Right ventricle myocardium inferior (tissue), 1 donor: ENCODE measurements around the gene FAN1. TPM values are rescaled to one million over a fixed set of nuclear protein-coding genes. Genes with fewer than 3 reads are reported as not detected.

Experiments used
- ATAC-seq: fragments of 200-7000 bp; cut with Tn5 transposase; one replicate; pipeline ENCODE4 v1.9.1; 2020; ENCODE audit warnings: mild to moderate bottlenecking, moderate library complexity
- DNase-seq: peaks from one replicate; pipeline ENCODE4 v3.0.0; 2021; ENCODE audit errors: missing footprints
- intact Hi-C: fragments of 100-400 bp; cut with DNase I; formaldehyde crosslinking; loops from one replicate; pipeline ENCODE4 v1.11.0; 2022
- total RNA-seq: library from RNA; stranded (reverse); fragmentation: NEBNext Ultra II Directional; extraction: Animal tissue kit (Norgen Biotek cat#: 25700); gene quantifications from one replicate; pipeline ENCODE4 v1.2.1, GENCODE V29; 2021
- donor health status: DM: no; HTN: yes; CAD: no; lungs with severe emphysema.

Gene FAN1
- total RNA-seq, 1 donor from 2014 or later: 23.5 TPM

GRCh38 chr15:30917675-30918074, 14.0 kb downstream of the FAN1 start:
- ATAC-seq (no peak), DNase-seq (no peak)
- intact Hi-C loops: no loop called here

DNA sequence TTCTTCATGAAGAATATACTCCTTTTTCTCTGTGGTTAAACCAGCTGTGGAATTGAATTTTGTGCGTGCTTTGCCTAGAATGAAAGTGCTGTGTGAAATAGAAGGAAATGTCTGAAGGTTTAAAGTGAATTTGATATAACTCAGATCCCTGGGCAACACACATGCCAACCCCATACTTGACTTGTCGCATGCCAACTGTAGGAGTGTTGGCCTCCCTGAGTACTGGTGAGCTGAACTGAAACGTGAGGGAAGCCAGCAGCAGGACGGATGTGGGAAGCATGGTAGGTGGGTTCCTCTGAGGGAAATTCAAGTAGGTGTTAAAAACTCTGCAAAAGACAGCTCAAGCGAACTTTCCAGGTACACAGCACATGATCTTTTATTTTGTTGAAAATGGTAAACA, 14.7 kb downstream of the FAN1 start:
- intact Hi-C loops: no loop called here
- DNase-seq: no peak
- ATAC-seq: peak; percentile 58

DNA sequence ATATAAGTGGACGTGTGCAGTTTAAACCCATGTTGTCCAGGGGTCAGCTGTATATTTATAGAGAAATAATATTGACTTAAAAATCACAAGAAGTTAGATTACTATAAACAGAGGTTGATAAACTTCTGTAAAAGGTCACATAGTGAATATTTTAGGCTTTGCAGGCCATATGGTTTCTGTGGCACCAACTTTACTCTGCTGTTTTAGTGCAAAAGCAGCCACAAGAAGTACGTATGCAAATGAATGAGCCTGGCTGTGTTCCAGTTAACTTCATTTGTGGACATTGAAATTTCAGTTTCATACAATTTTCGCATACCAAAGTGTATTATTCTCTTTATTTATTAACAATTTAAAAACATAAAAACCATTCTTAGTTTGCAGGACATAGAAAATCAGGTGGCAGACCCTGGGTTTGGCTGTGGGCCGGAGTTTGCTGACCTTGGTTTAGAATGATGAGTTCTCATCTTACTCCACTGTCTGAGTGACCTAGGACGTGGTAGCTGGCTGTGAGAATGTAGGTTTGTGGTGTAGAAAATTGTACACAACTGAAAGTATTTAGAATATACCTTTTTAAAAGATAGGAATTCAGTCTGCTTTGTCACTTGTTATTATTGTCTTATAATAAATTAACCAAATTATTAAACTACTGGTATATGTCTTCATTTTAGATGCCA, 16.3 kb downstream of the FAN1 start:
- ATAC-seq: no peak
- intact Hi-C loops: no loop called here
- DNase-seq: no peak

GRCh38 chr15:30921106-30921505, 17.4 kb downstream of the FAN1 start:
- ATAC-seq (no peak), DNase-seq (no peak)
- intact Hi-C loops: no loop called here

DNA sequence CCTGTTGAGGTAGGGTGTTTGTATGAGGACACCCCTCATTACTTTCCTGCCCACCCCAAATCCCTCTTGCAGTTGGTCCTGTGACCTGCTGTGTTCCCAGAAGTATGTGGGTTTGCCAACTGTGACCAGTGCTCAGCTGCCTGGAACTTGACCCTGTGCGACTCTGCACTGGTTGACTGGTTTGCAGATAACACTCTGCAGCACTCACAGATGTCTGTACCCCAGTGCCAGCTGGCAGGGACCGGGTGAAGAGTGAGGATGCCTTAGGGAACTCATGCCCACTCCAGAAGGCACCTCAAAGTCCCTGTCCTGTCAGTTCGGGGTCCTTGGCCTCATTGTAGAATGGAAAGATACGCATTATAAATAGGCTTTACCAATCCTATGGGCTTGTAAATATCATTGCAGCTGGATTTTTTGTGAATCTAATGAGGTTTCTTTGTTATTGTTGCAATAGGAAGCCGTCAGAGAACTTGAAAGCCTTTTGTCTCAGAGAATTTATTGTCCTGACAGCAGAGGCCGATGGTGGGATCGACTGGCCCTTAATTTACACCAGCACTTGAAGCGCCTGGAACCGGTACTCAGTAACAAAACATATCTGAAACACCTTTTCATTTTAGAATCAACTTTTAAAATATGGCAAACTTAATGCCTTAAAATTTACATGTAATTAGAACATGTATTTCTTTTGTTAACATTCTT, 18.2 kb downstream of the FAN1 start:
- ATAC-seq (peak; percentile 94), DNase-seq (peak; percentile 77)
- intact Hi-C loops: no loop called here

GRCh38 chr15:30922480-30923311, 19.0 kb downstream of the FAN1 start:
- intact Hi-C loops: no loop called here
- DNase-seq (no peak), ATAC-seq (peak; percentile 29)

DNA sequence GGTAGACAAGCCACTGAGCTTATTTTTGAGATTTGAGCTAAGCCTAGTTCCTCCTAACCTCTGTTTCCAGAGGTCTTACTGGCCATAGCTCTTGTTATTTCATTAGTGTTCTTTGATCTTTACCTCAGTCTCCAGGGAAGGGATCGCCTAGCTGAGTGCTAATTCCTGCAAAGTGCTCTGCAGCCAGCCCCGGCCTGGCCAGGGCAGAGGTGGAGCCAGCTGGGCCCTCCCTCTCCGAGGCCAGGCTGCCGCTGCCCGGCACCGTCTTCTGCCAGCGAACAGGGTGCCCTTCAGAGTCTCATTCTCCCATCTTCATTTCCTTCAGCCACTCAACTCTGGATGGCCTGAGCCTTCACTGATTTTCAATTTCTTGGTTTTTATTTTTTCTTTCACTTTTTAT, 19.7 kb downstream of the FAN1 start:
- ATAC-seq: peak; percentile 87
- no peak for DNase-seq
- intact Hi-C loops: no loop called here

GRCh38 chr15:30924353-30924752, 20.6 kb downstream of the FAN1 start:
- ATAC-seq: no peak
- DNase-seq: no peak
- intact Hi-C loops: no loop called here

GRCh38 chr15:30925686-30926085, 22.0 kb downstream of the FAN1 start:
- ATAC-seq: no peak
- intact Hi-C loops: no loop called here
- no peak for DNase-seq

GRCh38 chr15:30926161-30926560, 22.4 kb downstream of the FAN1 start:
- no peak for ATAC-seq
- DNase-seq: no peak
- intact Hi-C loops: no loop called here

DNA sequence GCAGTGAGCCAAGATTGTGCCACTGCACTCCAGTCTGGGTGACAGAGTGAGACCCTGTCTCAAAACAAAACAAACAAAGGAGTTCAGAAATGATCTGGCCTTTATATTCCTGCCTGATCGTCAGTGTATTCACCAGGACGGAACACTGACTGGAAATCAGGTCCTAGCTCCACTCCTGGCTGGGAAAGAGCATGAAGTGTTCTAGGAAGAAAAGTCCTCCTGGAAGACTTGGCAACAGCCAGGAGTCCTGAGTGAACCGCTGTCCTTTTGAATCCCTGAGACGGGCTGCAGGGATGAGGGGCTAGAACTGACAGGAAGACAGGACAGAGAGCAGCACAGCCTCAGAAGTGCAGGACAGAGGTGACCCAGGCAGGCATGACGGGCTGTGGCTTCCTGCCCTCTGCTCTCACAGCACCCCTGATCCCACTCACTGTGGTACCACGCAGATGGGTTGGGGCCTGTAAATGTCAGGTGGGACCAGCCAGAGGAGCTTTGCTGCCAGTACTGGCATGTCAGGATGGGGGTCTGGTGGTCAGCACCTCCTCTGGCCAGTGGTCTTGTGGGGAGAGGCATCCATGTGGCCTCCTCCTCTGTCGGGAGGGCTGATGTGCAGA, 23.5 kb downstream of the FAN1 start:
- no peak for ATAC-seq
- intact Hi-C loops: no loop called here

GRCh38 chr15:30928076-30928475, 24.4 kb downstream of the FAN1 start:
- intact Hi-C loops: no loop called here

More for the DNA sequence above, 23.5 kb downstream of the FAN1 start:
- DNase-seq: no peak

GRCh38 chr15:30929064-30929669, 25.5 kb downstream of the FAN1 start:
- DNase-seq: no peak
- ATAC-seq: no peak
- intact Hi-C loops: no loop called here

More at GRCh38 chr15:30928076-30928475, 24.4 kb downstream of the FAN1 start:
- no peak for ATAC-seq
- DNase-seq: no peak

- DNase-seq (no peak), ATAC-seq (no peak)
- intact Hi-C loops: no loop called here
Observed at GRCh38 chr15:30929982-30930381, 26.3 kb downstream of the FAN1 start.

DNA sequence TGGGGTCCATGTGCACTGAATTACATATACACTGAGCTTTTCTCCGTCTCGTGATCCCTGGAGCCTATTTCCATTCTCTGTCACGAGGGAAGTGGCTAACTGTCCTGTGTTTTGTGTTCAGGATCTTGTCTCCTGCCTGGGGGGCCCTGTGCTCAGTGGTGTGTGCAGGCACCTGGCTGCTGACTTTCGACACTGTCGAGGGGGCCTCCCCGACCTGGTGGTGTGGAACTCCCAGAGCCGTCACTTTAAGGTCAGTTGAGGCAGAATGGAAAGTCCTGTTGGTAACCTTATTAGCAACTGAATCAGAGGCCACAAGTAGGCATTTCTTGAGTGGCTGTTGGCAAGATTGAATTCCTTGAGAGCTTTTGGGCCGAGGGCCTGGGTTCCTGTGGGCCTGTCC, 26.7 kb downstream of the FAN1 start:
- intact Hi-C loops: no loop called here
- ATAC-seq: no peak
- DNase-seq: no peak

GRCh38 chr15:30933293-30933692, 29.6 kb downstream of the FAN1 start:
- intact Hi-C loops: no loop called here
- ATAC-seq: no peak
- no peak for DNase-seq

- DNase-seq (no peak), ATAC-seq (no peak)
- intact Hi-C loops: no loop called here
Observed at GRCh38 chr15:30939161-30939560, 35.4 kb downstream of the FAN1 start.

DNA sequence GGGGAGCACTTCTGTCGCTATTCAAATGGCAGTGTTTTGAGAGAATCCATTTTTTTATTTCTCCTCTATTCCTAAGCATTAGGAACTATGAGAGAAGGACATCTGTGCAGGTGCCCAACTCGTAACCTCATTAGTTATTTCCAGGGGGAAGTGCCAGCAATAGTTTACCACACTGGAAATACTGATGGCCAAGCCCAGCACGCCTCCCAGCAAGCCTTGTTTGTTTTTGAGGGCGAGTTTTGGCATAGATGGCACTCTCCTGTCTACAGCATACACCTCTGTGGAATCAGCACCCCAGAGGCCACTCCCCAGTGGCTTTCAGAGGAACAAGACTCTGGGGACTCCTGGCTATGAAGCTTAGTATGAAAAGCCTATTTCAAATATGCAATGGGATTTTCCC, 36.6 kb downstream of the FAN1 start:
- intact Hi-C loops: loop anchor here (10.0 kb wide), 1 partner anchor 194 kb away; no protein-coding TSS in a partner anchor
- no peak for DNase-seq

GRCh38 chr15:30941520-30941919, 37.8 kb downstream of the FAN1 start:
- intact Hi-C loops: loop anchor here (10.0 kb wide), 1 partner anchor 193 kb away; no protein-coding TSS in a partner anchor
- ATAC-seq (no peak), DNase-seq (no peak)

More for the DNA sequence above, 36.6 kb downstream of the FAN1 start:
- ATAC-seq: no peak
